HG03558 (cell line): ENCODE measurements around the gene TMEM88.
"Not testable (repeated sequence)": the region's sequence is repeated elsewhere in the genome, so short reads cannot be mapped to it uniquely, and the experiment has no call there.

Experiments
- ATAC-seq: cut with Tn5 transposase; IDR thresholded peaks from one replicate; pipeline ENCODE4 v1.9.1; 2021; ENCODE audit warnings: moderate number of reproducible peaks; ENCODE audit not compliant: unreplicated experiment; ENCODE audit errors: extremely low read depth

Gene TMEM88

GRCh38 chr17:7853691-7854038, 1.2 kb upstream of the TMEM88 start:
- ATAC-seq = no peak

- no peak for ATAC-seq
These were observed 638 bp upstream of the TMEM88 start for GRCh38 chr17:7854078-7854777.

- no peak for ATAC-seq
These were observed 769 bp downstream of the TMEM88 start for GRCh38 chr17:7855660-7856010.

GRCh38 chr17:7856011-7856810, 1.3 kb downstream of the TMEM88 start:
- ATAC-seq = no peak

GRCh38 chr17:7856811-7857712, 2.2 kb downstream of the TMEM88 start, which contains the start of gene NAA38:
NAA38 (minus strand) TSS chr17:7857559; CDS start chr17:7857463, 96 bp downstream.
- ATAC-seq = peak; percentile 42

- ATAC-seq = peak; percentile 14
These were observed 3.1 kb downstream of the TMEM88 start, which contains the start of gene CYB5D1 for GRCh38 chr17:7857713-7858521. CYB5D1 (plus strand) TSS chr17:7858003; CDS start chr17:7858135, 132 bp downstream.

- ATAC-seq = no peak
These were observed 3.6 kb downstream of the TMEM88 start for GRCh38 chr17:7858522-7858810.

GRCh38 chr17:7859028-7859427, 4.2 kb downstream of the TMEM88 start:
- ATAC-seq = no peak

- no peak for ATAC-seq
These were observed 8.0 kb downstream of the TMEM88 start for GRCh38 chr17:7862692-7863437.

GRCh38 chr17:7864384-7864783, 9.5 kb downstream of the TMEM88 start:
- not testable (repeated sequence) for ATAC-seq

- ATAC-seq = no peak
These were observed 10.3 kb downstream of the TMEM88 start for GRCh38 chr17:7864995-7865650.

- ATAC-seq = no peak
These were observed 13.0 kb downstream of the TMEM88 start for GRCh38 chr17:7867881-7868329.

- ATAC-seq = no peak
These were observed 18.2 kb downstream of the TMEM88 start for GRCh38 chr17:7873051-7873450.

- ATAC-seq = no peak
These were observed 21.0 kb downstream of the TMEM88 start for GRCh38 chr17:7875804-7876370.

GRCh38 chr17:7878234-7878633, 23.4 kb downstream of the TMEM88 start:
- no peak for ATAC-seq

GRCh38 chr17:7880076-7880868, 25.4 kb downstream of the TMEM88 start:
- no peak for ATAC-seq

GRCh38 chr17:7881276-7882054, 26.6 kb downstream of the TMEM88 start:
- no peak for ATAC-seq
